ENCODE measurements around the gene MAT2B. TPM values are rescaled to one million over a fixed set of nuclear protein-coding genes. Genes with fewer than 3 reads are reported as not detected.

The MAT2B gene
- total RNA-seq, 1 donor from 2014 or later, result 76.4 TPM

Other genes with a start within 250 kb of the MAT2B start
- gene CCNG1, start 68.0 kb upstream of the MAT2B start, total RNA-seq, result 71.2 and 73.0 TPM in 2 replicates
- gene NUDCD2, start 45.5 kb upstream of the MAT2B start, total RNA-seq, result 23.5 and 28.1 TPM in 2 replicates
- gene HMMR, start 45.0 kb upstream of the MAT2B start, total RNA-seq, result 2.8 and 3.3 TPM in 2 replicates